ENCODE results near the gene CLDN9. TPM values are rescaled to one million over a fixed set of nuclear protein-coding genes. Genes with fewer than 3 reads are reported as not detected.

Gene CLDN9
- total RNA-seq, 1 donor, result not detected

DNA sequence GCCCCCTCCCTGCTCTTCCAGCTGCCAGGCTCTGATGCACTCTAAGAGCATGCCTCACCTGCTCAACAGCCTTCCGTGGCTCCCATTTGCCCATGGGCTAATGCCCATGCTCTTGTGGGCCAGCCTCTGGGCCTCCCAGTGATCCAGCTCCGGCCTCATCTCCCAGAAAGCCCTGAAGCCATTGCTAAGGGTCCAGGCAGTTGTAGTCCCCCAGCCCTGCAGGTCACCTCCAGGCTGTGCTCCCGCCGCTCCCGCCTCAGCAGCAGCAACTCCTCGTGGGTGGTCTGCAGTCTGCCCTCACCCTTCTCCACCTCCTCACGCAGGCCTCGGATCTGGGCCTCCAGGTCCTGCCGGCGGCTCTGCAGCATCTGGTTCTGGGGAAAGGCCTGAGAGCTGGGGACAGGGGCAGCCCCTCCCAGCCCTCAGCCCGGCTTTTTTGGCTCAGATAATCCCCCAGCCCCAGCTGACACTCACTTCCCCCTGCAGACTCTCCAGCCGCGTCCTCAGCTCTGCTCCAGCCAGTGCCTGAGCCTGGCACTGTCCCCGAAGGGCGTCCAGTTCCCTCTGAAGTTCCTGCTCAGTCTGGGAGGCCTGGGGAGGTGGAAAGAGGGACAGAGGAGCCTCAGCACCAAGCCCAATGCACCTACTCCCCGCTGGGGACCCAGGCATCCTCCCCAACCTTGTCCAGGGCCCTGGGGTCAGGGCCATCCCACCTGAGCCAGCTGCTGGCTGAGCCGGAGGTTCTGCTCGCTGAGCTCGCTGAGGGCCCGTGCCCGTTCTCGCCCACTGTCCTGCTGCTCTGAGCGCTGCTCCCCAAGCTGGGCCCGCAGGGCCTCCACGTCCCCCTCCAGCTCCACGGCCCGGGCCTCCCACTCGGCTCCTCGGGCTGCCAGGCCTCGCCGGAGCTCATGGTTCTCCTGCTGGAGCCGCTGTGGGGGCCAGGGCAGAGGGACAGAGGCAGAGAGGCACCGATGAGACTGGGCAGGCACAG lies 17.8 kb downstream of the CLDN9 start:
- Histone ChIP-seq H3K4me1 (ENCODE audit: insufficient read depth, low read length) (no peaks in the 10 kb centered on the region), H3K9me3 (ENCODE audit: low read depth, low read length) (no peaks in the 10 kb centered on the region), H3K4me3 (ENCODE audit: insufficient read depth, low read length) (no peak overlapping the region), H3K36me3 (ENCODE audit: insufficient read depth, low read length) (peaks cover 10% of the 10 kb centered on the region), H3K27ac (ENCODE audit: low read depth, low read length) (no peak overlapping the region), H4K20me1 (ENCODE audit: insufficient read depth, low read length) (peaks cover 15% of the 10 kb centered on the region), H2AFZ (ENCODE audit: low read length) (no peak overlapping the region), H3K4me2 (ENCODE audit: insufficient read depth, low read length) (no peak overlapping the region), H3K27me3 (ENCODE audit: insufficient read depth, low read length) (peaks cover 47% of the 10 kb centered on the region), H3K79me2 (ENCODE audit: insufficient read depth, low read length) (no peaks in the 10 kb centered on the region)
- DNase-seq (ENCODE audit: insufficient read length, low spot score, missing footprints), result peak; percentile 91
- TF ChIP-seq, protein P1, sequence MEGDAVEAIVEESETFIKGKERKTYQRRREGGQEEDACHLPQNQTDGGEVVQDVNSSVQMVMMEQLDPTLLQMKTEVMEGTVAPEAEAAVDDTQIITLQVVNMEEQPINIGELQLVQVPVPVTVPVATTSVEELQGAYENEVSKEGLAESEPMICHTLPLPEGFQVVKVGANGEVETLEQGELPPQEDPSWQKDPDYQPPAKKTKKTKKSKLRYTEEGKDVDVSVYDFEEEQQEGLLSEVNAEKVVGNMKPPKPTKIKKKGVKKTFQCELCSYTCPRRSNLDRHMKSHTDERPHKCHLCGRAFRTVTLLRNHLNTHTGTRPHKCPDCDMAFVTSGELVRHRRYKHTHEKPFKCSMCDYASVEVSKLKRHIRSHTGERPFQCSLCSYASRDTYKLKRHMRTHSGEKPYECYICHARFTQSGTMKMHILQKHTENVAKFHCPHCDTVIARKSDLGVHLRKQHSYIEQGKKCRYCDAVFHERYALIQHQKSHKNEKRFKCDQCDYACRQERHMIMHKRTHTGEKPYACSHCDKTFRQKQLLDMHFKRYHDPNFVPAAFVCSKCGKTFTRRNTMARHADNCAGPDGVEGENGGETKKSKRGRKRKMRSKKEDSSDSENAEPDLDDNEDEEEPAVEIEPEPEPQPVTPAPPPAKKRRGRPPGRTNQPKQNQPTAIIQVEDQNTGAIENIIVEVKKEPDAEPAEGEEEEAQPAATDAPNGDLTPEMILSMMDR (IDR thresholded peaks at IDR 0.05; ENCODE audit: extremely low read depth, low read depth, low read length), result no peak

GRCh38 chr16:3032624-3033023 lies 19.9 kb downstream of the CLDN9 start:
- Histone ChIP-seq H4K20me1 (ENCODE audit: insufficient read depth, low read length) (peaks cover 10% of the 10 kb centered on the region), H3K4me3 (ENCODE audit: insufficient read depth, low read length) (no peak overlapping the region), H3K36me3 (ENCODE audit: insufficient read depth, low read length) (no peaks in the 10 kb centered on the region), H3K9me3 (ENCODE audit: low read depth, low read length) (no peaks in the 10 kb centered on the region), H3K27ac (ENCODE audit: low read depth, low read length) (no peak overlapping the region), H3K27me3 (ENCODE audit: insufficient read depth, low read length) (peaks cover 68% of the 10 kb centered on the region), H3K4me2 (ENCODE audit: insufficient read depth, low read length) (no peak overlapping the region), H3K4me1 (ENCODE audit: insufficient read depth, low read length) (no peaks in the 10 kb centered on the region), H3K79me2 (ENCODE audit: insufficient read depth, low read length) (no peaks in the 10 kb centered on the region), H2AFZ (ENCODE audit: low read length) (no peak overlapping the region)
- TF ChIP-seq, protein P1 (IDR thresholded peaks at IDR 0.05; ENCODE audit: extremely low read depth, low read depth, low read length), result no peak
- DNase-seq (ENCODE audit: insufficient read length, low spot score, missing footprints), result no peak

DNA sequence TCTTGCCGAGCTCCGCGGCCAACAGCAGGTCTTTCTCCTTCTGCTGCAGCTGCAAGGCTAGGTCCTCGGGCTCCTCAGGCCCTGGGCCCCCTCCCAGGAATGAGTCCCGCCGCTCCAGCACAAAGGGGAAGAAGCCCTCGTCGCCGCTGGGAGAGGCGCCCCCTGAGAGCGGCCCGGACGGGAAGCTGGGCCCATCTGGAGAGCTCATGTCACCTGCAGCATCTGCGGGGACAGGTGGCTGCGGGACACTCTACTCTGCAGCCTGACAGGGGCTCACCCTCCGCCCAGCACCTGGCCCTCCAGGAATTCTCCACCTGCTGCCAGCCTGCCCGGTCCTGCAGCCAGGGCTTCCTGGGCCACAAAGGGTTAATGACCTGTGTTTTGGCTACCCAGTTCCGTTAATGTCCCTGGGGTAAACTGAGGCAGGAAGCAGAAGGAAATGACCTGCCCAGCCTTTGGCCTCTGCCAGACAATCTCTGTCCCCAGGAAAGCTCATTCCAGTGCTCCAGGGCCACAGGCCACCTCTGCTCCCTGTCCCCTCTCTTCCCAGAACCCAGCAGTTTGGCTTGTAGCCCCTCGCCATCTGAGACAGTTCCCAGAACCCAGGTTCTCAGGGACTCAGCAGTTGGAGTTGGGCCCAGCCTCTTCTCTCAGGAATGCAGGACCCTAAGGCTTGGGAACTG lies 22.7 kb downstream of the CLDN9 start:
- TF ChIP-seq, protein P1 (IDR thresholded peaks at IDR 0.05; ENCODE audit: extremely low read depth, low read depth, low read length), result no peak
- Histone ChIP-seq H3K4me1 (ENCODE audit: insufficient read depth, low read length) (no peaks in the 10 kb centered on the region), H3K9me3 (ENCODE audit: low read depth, low read length) (no peaks in the 10 kb centered on the region), H3K79me2 (ENCODE audit: insufficient read depth, low read length) (no peaks in the 10 kb centered on the region), H3K27me3 (ENCODE audit: insufficient read depth, low read length) (peaks cover 70% of the 10 kb centered on the region), H2AFZ (ENCODE audit: low read length) (no peak overlapping the region), H3K4me3 (ENCODE audit: insufficient read depth, low read length) (no peak overlapping the region), H4K20me1 (ENCODE audit: insufficient read depth, low read length) (no peaks in the 10 kb centered on the region), H3K4me2 (ENCODE audit: insufficient read depth, low read length) (no peak overlapping the region), H3K36me3 (ENCODE audit: insufficient read depth, low read length) (no peaks in the 10 kb centered on the region), H3K27ac (ENCODE audit: low read depth, low read length) (no peak overlapping the region)
- DNase-seq (ENCODE audit: insufficient read length, low spot score, missing footprints), result no peak
